ENCODE data around the gene PPIE. TPM values are rescaled to one million over a fixed set of nuclear protein-coding genes. Genes with fewer than 3 reads are reported as not detected.

The PPIE gene
- total RNA-seq, 1 experiment from 2014 or later: 62.8 TPM

GRCh38 chr1:39760074-39761008 is 21.7 kb downstream of the PPIE start:
- no peak for DNase-seq (ENCODE audit: low spot score)
- H3K27ac ChIP-seq (ENCODE audit: low read depth, low read length, poor library complexity, severe bottlenecking): no peak overlapping the region
- H3K4me3 ChIP-seq (ENCODE audit: low read depth, low read length, poor library complexity, severe bottlenecking): no peak overlapping the region
- no peaks in the 10 kb centered on the region for H3K9me3 ChIP-seq (ENCODE audit: low read depth, low read length, poor library complexity, severe bottlenecking)
- intact Hi-C loops (cut with micrococcal nuclease; ENCODE audit: unreplicated experiment): loop anchor here (5.0 kb wide), 1 partner anchor 238 kb away; no protein-coding TSS in a partner anchor
- ChIA-PET CTCF (no interaction called here), POLR2A (ENCODE audit: low non-redundant PET) (no interaction called here)
- TF ChIP-seq CTCF (conservative IDR thresholded peaks at IDR 0.05; ENCODE audit: low read depth, low read length) (no peak), EZH2 (IDR thresholded peaks at IDR 0.05; ENCODE audit: borderline replicate concordance, low read depth, low read length, poor library complexity, severe bottlenecking) (no peak)
- H3K36me3 ChIP-seq (ENCODE audit: insufficient read depth, low read length, poor library complexity, severe bottlenecking): peaks cover 6% of the 10 kb centered on the region
- no TSS peak for BruUV-seq (replicated peaks)
- no peaks in the 10 kb centered on the region for H3K4me1 ChIP-seq (ENCODE audit: insufficient read depth, low read length, poor library complexity, severe bottlenecking)
- no peaks in the 10 kb centered on the region for H3K27me3 ChIP-seq (replicated peaks; ENCODE audit: insufficient read depth, low read depth, low read length, poor library complexity)

- H3K27me3 ChIP-seq (replicated peaks; ENCODE audit: insufficient read depth, low read depth, low read length, poor library complexity): no peaks in the 10 kb centered on the region
- POLR2A ChIA-PET (ENCODE audit: low non-redundant PET): no interaction called here
- H3K4me3 ChIP-seq (ENCODE audit: low read depth, low read length, poor library complexity, severe bottlenecking): no peak overlapping the region
- BruUV-seq (replicated peaks): no TSS peak
- no peaks in the 10 kb centered on the region for H3K4me1 ChIP-seq (ENCODE audit: insufficient read depth, low read length, poor library complexity, severe bottlenecking)
- no peak for DNase-seq (ENCODE audit: low spot score)
- intact Hi-C loops (cut with micrococcal nuclease; ENCODE audit: unreplicated experiment): loop anchor here (5.0 kb wide), 1 partner anchor 239 kb away; no protein-coding TSS in a partner anchor
- TF ChIP-seq EZH2 (IDR thresholded peaks at IDR 0.05; ENCODE audit: borderline replicate concordance, low read depth, low read length, poor library complexity, severe bottlenecking): no peak
- H3K9me3 ChIP-seq (ENCODE audit: low read depth, low read length, poor library complexity, severe bottlenecking): no peaks in the 10 kb centered on the region
- no peak overlapping the region for H3K27ac ChIP-seq (ENCODE audit: low read depth, low read length, poor library complexity, severe bottlenecking)
- CTCF ChIA-PET: no interaction called here
- H3K36me3 ChIP-seq (ENCODE audit: insufficient read depth, low read length, poor library complexity, severe bottlenecking): peaks cover 4% of the 10 kb centered on the region
Measured at GRCh38 chr1:39761016-39761415, 22.3 kb downstream of the PPIE start.

GRCh38 chr1:39761557-39762260 is 23.0 kb downstream of the PPIE start:
- H3K4me3 ChIP-seq (ENCODE audit: low read depth, low read length, poor library complexity, severe bottlenecking): no peak overlapping the region
- no peak overlapping the region for H3K27ac ChIP-seq (ENCODE audit: low read depth, low read length, poor library complexity, severe bottlenecking)
- intact Hi-C loops (cut with micrococcal nuclease; ENCODE audit: unreplicated experiment): loop anchor here (5.0 kb wide), 1 partner anchor 239 kb away; no protein-coding TSS in a partner anchor
- no TSS peak for BruUV-seq (replicated peaks)
- peaks cover 4% of the 10 kb centered on the region for H3K36me3 ChIP-seq (ENCODE audit: insufficient read depth, low read length, poor library complexity, severe bottlenecking)
- H3K27me3 ChIP-seq (replicated peaks; ENCODE audit: insufficient read depth, low read depth, low read length, poor library complexity): no peaks in the 10 kb centered on the region
- no peaks in the 10 kb centered on the region for H3K9me3 ChIP-seq (ENCODE audit: low read depth, low read length, poor library complexity, severe bottlenecking)
- DNase-seq (ENCODE audit: low spot score): no peak
- ChIA-PET CTCF (no interaction called here), POLR2A (ENCODE audit: low non-redundant PET) (no interaction called here)
- TF ChIP-seq CTCF (conservative IDR thresholded peaks at IDR 0.05; ENCODE audit: low read depth, low read length) (no peak), EZH2 (IDR thresholded peaks at IDR 0.05; ENCODE audit: borderline replicate concordance, low read depth, low read length, poor library complexity, severe bottlenecking) (no peak)
- H3K4me1 ChIP-seq (ENCODE audit: insufficient read depth, low read length, poor library complexity, severe bottlenecking): no peaks in the 10 kb centered on the region
